ENCODE data around the gene KCNK6.
"Not testable (repeated sequence)": the region's sequence is repeated elsewhere in the genome, so short reads cannot be mapped to it uniquely, and the experiment has no call there.

The KCNK6 gene

DNA sequence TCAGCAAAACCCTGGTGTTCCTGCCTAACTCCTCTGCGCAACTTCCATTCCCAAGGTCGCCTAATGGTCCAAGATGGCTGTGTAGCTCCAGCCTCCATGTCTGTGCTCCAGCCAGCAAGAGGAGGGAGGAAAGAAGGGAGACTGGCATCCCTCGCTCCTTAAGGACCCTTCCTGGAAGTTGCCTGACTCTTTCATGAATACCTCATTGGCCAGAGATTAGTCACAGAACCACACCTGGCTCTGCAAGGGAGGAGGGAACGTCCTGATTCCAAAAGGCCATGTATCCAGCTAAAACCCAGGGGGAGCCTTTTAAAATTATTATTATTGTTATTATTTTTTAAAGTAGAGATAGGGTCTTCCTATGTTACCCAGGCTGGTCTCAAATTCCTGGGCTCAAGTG is 4.8 kb downstream of the KCNK6 start:
- no peak for DNase-seq (ENCODE audit: low read depth in 2 of 2)

DNA sequence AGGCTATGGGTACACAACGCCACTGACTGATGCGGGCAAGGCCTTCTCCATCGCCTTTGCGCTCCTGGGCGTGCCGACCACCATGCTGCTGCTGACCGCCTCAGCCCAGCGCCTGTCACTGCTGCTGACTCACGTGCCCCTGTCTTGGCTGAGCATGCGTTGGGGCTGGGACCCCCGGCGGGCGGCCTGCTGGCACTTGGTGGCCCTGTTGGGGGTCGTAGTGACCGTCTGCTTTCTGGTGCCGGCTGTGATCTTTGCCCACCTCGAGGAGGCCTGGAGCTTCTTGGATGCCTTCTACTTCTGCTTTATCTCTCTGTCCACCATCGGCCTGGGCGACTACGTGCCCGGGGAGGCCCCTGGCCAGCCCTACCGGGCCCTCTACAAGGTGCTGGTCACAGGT is 6.9 kb downstream of the KCNK6 start:
- DNase-seq (ENCODE audit: low read depth in 2 of 2) = no peak

DNA sequence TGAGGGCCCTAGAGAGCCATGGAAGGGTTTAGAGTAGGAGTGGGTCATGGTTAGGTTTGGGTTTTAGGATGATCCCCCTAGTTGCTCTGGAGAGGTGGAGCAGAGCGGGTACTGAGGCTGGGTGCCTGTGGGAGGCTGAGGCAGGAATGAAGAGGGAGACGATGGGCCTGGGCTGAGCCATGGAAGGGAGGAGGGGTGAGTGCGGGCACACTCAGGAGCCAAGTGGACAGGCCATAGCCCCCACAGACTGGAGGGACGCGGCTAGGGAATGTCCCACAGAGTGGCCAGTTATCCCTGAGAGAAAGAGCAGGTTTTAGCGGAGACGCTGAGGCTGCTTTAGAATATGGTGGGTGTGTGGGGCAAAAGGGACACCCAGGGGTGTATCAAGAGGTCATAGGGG is 10.0 kb downstream of the KCNK6 start:
- DNase-seq (ENCODE audit: low read depth in 2 of 2) = no peak

DNA sequence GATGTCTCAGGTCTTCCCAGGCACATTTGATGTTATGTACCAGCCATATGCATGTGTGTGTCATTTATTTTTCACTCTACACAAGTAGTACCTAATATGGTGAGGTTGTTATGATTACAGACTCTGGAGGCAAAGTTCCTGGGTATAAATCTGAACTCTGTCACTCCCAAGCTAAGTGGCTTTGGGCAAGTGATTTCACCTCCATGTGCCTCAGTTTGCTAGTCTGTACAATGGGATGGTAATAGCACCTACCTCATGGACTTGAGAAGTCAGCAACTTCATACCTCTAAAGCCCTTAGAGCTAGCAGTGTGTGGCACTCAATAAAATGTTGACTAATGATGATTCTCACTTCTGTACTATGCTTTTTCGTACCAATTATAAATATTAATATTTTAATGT is 12.1 kb downstream of the KCNK6 start:
- DNase-seq (ENCODE audit: low read depth in 2 of 2) = no peak

DNA sequence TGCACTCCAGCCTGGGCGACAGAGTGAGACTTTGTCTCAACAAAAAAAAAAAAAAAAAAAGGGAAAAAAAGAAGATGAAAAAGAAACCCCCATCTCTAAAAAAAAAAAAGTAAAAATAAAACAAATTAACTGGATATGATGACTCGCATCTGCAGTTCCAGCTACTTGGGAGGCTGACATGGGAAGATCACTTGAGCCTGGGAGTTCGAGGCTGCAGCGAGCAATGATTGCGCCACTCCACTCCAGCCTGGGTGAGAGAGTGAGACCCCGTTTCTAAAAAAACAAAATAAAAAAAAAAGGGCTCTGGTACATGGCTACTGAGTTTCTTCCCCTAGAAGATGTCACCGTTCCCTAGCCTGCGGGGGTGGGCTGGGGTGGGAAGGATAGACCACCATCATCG is 13.6 kb downstream of the KCNK6 start:
- DNase-seq (ENCODE audit: low read depth in 2 of 2) = no peak

DNA sequence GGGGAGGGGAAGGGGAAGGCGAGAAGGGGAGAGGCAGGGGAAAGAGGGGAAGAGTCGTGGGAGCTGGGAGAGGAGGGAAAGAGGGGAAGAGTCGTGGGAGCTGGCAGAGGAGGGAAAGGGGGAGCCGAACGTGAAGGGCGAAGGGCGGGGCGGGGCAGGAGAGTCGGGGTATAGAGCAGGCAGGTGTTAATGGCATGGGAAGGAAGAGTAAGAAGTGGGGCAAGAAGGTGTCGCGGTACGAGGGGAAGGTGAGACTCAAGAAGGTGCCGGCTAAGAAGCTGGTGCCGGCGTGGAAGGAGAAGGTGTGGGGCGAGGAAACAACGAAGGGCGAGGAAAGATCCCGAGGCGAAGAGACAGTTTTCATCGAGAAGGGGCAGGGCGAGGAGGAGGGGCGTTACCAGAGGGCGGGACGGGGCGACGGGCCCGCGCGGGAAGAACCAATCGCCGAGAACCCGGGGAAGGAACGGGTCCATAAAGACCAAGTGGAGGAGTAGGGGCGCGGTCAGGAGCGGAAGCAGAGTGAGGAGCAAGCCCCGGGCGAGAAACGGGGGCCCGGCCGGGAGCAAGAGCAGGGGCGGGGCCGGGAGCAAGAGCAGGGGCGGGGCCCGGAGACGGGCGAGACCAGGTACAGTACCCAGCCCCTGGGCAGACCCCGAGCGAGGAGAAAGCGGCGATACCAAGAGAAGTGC is 16.4 kb downstream of the KCNK6 start:
- DNase-seq (ENCODE audit: low read depth in 2 of 2) = peak; percentile 93 to 94

DNA sequence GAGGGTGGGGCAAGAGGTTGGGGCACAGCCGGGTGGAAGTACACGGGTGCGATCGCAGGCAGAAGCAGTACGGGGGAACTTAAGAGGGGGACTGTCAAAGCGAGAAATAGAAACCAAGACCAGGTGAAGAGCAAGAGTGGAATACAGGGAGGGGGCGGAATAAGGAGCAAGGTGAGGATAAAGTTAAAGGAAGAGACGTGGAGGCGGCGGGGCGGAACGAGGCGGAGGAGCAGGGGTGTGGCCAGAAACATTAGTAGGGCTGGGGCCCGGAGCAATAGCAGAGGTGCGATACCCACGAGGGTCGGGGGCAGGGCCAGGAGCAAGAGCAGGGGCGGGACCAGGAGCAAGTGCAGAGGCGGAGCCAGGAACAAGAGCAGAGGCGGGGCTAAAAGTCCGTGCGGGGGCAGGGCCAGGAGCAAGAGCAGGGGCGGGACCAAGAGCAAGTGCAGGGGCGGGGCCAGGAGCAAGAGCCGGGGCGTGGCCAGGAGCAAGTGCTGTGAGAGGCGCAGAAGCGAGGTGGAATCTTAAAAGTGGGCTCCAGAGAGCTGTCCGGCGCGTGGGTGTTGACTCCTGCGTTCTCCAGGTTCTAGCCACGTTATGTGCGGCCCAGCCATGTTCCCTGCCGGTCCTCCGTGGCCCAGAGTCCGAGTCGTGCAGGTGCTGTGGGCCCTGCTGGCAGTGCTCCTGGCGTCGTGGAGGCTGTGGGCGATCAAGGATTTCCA is 17.2 kb downstream of the KCNK6 start:
- peak; percentile 93 to 94 for DNase-seq (ENCODE audit: low read depth in 2 of 2)

DNA sequence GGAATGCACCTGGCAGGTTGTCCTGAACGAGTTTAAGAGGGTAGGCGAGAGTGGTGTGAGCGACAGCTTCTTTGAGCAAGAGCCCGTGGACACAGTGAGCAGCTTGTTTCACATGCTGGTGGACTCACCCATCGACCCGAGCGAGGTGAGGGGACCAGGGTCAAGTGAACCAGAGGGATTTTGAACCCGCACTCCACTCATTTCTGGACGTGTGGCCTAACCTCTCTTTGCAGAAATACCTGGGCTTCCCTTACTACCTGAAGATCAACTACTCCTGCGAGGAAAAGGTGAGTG is 17.7 kb downstream of the KCNK6 start:
- DNase-seq (ENCODE audit: low read depth in 2 of 2) = no peak

DNA sequence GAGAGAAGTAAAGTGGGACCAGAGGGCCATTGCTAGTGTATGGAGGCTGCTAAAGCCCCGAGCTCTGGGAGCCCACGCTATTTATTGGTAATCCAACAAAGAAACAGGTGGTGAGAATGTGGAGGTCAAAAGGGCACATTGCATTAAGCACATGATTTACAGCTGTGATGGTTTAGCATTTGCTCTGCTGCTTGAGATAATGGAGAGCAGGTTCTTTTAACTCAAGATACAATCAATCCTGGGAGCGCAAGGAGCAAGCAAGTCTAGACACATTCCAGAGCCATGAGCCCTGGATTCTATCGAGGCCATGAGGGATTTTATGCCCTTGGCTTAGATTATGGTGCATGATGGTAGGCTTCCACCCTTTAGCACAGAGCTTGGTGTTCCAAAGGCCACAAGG is 19.4 kb downstream of the KCNK6 start:
- not testable (repeated sequence) for DNase-seq (ENCODE audit: low read depth in 2 of 2)

DNA sequence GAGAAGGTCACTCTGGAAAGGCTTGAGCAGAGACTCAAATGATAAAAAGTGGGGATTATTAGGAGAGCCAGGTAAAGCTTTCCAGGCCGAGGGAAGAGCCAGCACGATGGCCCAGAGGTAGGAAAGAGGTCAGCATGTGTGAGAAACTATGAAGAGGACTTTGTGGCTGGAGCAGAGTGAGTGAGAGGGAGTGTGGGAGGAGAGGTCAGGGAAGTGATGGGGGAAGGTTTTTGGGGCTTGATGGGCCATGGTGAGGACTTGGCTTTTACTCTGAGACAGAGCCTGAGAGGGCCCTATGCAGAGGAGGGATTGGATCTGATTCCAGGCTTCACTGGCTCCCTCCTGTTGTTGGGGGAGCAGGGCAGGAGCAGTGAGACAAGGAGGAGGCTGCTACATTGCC is 21.3 kb downstream of the KCNK6 start:
- DNase-seq (ENCODE audit: low read depth in 2 of 2) = no peak

DNA sequence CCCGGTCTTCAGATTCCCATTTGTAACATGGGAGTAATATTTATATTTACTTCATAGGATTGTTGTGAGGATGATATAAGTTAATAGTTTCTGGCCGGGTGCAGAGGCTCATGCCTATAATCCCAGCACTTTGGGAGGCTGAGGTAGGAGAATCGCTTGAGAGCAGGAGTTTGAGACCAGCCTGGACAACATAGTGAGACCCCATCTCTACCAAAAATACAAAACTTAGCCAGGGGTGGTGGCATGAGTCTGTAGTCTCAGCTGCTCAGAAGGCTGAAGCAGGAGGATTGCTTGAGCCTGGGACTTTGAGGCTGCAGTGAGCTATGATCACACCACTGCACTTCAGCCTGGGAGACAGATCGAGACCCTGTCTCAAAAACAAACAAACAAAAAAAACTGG is 27.2 kb downstream of the KCNK6 start:
- DNase-seq (ENCODE audit: low read depth in 2 of 2) = no peak

DNA sequence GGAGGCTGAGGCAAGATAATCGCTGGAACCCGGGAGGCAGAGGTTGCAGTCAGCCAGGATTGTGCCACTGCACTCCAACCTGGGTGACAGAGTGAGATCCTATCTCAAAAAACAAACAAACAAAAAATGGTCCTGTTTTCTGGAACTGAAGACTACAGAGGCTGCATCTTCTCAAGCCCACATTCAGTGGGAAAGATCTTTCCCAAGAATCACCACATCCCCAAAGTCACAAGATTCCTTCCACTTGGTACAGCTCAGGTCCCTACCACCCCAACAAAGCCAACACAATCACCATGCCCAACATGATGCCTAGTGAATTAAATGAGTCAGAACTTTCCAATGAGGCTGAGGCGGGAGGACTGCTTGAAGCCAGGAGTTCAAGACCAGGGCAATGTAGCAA is 31.2 kb downstream of the KCNK6 start:
- no peak for DNase-seq (ENCODE audit: low read depth in 2 of 2)

DNA sequence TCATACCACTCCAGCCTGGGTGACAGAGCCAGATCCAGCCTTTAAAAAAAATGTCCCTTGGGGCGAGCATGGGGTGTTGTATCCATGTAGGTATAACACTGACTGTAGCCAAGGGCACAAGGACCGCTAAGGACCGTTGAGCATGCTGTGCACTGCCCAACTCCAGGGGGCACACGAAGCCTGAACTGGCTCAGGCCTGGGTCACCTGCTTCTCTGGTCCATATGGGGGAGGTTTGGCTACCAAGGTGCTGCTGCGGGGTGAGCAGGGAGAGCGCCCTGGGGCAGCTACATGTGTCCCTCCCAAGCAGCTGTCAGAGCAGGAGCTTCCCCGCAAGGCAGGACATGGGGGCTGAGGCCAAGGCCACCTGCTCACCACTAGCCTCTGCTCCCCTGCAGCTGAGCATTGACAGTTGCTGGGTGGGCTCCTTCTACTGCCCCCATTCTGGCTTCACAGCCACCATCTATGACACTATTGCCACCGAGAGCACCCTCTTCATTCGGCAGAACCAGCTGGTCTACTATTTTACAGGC is 32.3 kb downstream of the KCNK6 start:
- DNase-seq (ENCODE audit: low read depth in 2 of 2) = no peak

DNA sequence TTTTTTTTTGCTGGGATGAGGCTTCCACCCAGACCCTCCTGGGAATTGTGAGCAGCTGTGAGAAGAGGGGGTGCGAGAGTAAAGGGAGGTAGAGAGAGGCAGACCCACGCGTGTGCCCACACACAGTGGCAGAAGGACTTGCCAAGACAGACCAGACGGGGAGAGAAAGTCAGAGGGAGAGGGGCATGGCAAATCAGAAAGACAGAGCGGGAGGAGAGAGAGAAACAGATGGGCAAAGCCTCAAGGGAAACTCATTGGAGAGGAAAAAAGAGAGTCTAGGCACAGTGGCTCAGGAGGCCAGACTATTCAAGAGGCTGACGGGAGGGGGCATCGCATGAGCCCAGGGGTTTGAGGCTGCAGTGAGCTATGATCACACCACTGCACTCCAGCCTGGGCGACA is 33.0 kb downstream of the KCNK6 start:
- DNase-seq (ENCODE audit: low read depth in 2 of 2) = no peak

DNA sequence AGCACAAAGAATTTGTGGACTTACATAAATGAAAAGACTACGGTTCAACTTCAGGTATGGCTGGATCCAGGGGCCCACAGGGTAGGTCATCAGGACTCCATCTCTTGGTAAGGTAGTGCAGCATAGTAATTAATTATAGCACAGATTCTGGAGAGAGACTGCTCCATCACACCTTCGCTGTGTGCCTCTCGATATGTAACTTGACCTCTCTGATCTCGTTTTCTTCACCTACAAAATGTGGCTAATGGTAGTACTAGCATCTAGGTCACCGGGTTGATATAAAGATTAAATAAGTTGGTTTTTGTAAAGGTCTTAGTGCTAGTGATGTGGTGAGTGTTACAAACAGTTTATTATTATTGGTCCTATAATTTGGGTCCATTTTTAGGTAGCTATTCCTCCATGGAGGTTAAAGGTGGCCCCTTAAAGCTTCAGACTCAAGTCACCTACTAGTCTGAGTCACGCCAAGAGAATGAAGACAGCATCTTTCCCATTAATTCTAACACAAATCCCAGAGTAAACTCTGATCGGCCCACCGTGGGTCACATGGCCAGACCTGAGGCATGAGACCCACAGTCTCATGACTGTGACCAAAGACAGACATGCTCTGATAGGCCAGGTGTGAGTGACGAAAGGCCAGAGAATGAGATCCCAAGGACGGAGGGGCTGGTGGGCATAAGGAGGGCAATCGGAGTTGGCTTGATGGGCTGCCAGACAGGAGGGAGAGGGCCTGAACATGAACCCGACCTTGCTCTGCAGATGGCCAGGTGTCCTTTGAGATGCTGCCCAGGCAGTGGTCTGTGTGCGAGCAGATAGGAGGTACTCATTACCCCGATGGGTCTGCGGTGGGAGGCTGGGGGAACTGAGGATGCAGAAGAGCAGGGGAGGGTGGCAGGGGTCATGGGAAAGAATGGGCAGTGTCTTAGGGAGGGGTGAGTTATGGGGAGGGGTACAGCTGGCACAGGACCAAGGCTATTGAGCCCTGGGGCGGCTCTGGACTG is 36.4 kb downstream of the KCNK6 start:
- DNase-seq (ENCODE audit: low read depth in 2 of 2) = no peak

DNA sequence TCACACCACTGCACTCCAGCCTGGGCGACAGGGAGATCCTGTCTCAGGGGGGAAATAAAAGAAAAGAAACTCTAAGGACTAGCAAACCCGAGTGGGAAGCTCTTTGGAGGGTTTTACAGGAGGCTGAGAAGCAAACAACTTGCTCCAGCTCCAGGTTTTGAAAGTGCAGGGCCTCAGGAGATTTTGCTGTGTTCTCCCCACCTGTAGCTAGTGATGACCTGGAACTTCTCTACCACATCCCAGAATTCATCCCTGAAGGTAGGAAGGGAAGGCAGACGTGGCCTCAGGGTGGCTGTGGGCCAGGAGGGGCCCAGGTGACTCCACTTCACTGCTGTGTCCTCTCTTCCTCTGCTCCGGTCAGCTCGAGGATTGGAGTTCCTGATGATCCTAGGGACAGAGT is 38.4 kb downstream of the KCNK6 start:
- DNase-seq (ENCODE audit: low read depth in 2 of 2) = no peak

DNA sequence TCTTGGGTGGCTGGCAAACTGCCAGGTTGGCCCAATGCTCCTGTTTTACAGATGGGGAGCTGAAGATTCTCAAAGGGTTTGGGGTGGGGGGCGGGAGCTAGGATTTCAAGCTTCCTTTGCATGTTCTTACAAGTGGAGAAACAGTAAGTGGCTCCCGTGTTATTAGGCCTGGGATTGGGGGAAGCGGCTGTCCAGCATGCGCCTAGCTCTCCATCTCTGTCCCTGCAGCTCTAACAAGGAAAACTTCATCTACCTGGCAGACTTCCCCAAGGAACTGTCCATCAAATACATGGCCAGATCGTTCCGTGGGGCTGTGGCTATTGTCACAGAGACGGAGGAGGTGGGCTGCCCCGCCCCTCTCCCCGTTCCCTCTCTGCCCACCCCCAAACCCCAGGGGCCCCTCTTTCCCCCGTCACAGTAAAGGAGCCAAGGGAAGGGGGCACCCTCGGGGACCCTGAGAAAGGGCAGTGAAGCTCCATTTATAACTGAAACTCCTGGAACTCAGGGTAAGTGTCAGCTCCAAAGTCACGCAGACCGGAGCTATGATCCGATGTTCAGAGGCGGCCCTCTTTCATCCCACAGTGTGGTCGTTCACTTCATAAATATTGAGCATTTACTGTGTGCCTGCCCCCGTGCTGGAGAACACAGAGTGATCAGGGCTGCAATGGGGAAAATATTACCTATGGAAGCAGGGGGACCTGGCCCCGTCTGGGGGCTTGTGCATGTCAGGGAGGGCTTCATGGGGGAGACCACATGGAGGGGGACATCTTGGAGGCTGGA is 39.8 kb downstream of the KCNK6 start:
- no peak for DNase-seq (ENCODE audit: low read depth in 2 of 2)

DNA sequence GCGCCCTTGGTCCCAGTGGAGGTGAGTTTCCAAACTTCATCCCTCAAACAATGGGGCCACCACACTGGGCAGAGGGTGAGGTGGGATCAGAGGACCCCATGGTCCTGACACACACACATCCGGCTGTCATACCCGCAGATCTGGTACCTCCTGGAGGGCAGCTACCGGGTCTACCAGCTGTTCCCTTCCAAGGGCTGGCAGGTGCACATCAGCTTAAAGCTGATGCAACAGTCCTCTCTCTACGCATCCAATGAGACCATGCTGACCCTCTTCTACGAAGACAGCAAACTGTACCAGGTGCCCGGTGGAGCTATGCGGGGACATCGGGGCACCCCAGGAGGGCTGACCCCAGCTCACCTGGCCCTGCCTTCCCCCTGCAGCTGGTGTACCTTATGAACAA is 40.7 kb downstream of the KCNK6 start:
- no peak for DNase-seq (ENCODE audit: low read depth in 2 of 2)

DNA sequence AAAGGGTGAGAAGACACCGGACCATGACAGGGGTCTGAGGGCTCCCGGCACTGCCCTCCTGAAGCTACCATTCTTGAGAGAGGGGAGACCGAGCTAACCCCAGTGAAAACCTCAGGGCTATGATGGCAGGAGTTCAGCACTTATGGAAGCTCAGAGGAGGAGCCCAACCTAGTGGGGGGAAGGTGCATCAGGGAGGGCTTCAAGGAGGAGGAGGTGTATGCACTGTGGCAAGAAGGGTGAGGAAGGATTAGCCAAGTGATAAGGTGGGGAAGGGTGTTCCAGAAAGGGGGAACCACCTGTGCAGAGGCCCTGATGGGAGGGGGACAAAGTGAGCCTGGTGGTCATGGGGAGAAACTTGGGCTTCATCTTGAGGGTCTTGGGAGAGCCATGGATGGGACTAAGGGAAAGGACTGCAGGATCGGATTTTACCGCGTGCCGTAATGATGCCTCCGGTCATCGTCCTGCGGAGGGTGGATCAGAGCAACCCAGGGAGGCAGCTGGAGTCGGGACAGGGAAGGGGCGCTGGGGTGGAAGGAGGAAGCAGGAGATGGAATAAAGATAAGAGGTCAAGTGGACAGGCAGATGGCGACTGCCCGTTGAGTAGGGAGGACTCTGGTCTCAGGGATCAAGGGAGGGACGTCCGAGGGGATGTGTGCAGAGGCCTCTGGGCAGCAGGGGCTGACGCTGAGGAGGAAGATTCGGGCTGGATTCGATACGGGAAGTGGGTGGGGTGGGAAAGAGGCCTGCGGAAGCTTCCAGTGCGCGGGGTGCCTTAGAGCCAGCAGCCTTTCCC is 41.4 kb downstream of the KCNK6 start:
- DNase-seq (ENCODE audit: low read depth in 2 of 2) = no peak

DNA sequence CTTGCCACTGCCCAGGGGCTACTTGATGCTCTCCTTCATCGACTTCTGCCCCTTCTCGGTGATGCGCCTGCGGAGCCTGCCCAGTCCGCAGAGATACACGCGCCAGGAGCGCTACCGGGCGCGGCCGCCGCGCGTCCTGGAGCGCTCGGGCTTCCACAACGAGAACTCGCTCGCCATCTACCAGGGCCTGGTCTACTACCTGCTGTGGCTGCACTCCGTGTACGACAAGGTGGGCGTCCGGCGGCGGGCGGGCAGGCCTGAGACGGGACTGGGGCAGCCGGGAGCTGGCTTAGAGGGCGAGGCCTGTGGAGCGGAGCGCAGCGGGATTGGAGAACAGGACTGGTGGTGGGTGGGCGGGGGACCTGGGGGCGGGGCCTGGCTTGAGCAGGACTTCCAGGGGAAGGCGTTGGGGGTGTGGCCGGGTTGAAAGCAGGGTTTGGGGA is 42.0 kb downstream of the KCNK6 start:
- peak; percentile 49 to 73 for DNase-seq (ENCODE audit: low read depth in 2 of 2)
